GM23338 (cell line): ENCODE results near the gene GPR31. TPM values are rescaled to one million over a fixed set of nuclear protein-coding genes. Genes with fewer than 3 reads are reported as not detected.

Experiments
- ATAC-seq: fragments of 200-7000 bp; cut with Tn5 transposase; 3 replicates; pipeline ENCODE4 v1.9.1; 2020
- DNase-seq: peaks from one replicate; pipeline ENCODE4 v3.0.0-alpha.2; 2015; ENCODE audit warnings: low spot score
- H2AFZ ChIP-seq: fragments of 200-600 bp; sonication (generic); 2 replicates; pipeline ENCODE4 v1.8.0; 2016; ENCODE audit warnings: antibody characterized with exemption, mild to moderate bottlenecking, moderate library complexity
- H3F3A ChIP-seq: fragments of 200-600 bp; sonication (generic); replicated peaks from 2 replicates; pipeline ENCODE4 v1.8.0; 2017; ENCODE audit warnings: antibody characterized with exemption, mixed run types, low read depth
- H3K27ac ChIP-seq: fragments of 200-600 bp; sonication (generic); 2 replicates; pipeline ENCODE4 v1.6.1; 2016; ENCODE audit warnings: low read depth
- H3K27me3 ChIP-seq: fragments of 200-600 bp; sonication (generic); 2 replicates; pipeline ENCODE4 v1.8.0; 2016; ENCODE audit warnings: mild to moderate bottlenecking, mixed run types, moderate library complexity; ENCODE audit not compliant: insufficient read depth
- H3K36me3 ChIP-seq: fragments of 200-600 bp; sonication (generic); 2 replicates; pipeline ENCODE4 v1.8.0; 2016; ENCODE audit warnings: mild to moderate bottlenecking; ENCODE audit not compliant: insufficient read depth
- H3K4me1 ChIP-seq: fragments of 200-600 bp; sonication (generic); 2 replicates; pipeline ENCODE4 v1.8.0; 2016; ENCODE audit warnings: mild to moderate bottlenecking, moderate library complexity; ENCODE audit not compliant: insufficient read depth
- H3K4me2 ChIP-seq: fragments of 200-600 bp; sonication (generic); 2 replicates; pipeline ENCODE4 v1.7.1; 2017; ENCODE audit warnings: mixed run types
- H3K4me3 ChIP-seq: fragments of 200-600 bp; sonication (generic); 2 replicates; pipeline ENCODE4 v1.6.1; 2016; ENCODE audit warnings: mixed run types
- H3K79me2 ChIP-seq: fragments of 200-600 bp; sonication (generic); replicated peaks from 2 replicates; pipeline ENCODE4 v1.8.0; 2017; ENCODE audit warnings: mild to moderate bottlenecking; ENCODE audit not compliant: insufficient read depth
- H3K9me2 ChIP-seq: fragments of 200-600 bp; sonication (generic); 2 replicates; pipeline ENCODE4 v1.8.0; 2017; ENCODE audit not compliant: insufficient read depth
- H4K20me1 ChIP-seq: fragments of 200-600 bp; sonication (generic); replicated peaks from 2 replicates; pipeline ENCODE4 v1.8.0; 2017; ENCODE audit warnings: mild to moderate bottlenecking; ENCODE audit not compliant: insufficient read depth
- H3K27ac Mint-ChIP-seq: 2 replicates; pipeline ENCODE4 v1.8.0; 2020; ENCODE audit warnings: inconsistent platforms, mild to moderate bottlenecking, moderate library complexity, mixed read lengths
- H3K27me3 Mint-ChIP-seq: 3 replicates; pipeline ENCODE4 v1.8.0; 2022; ENCODE audit warnings: low read depth, mild to moderate bottlenecking, moderate library complexity, mixed read lengths, inconsistent platforms; ENCODE audit not compliant: insufficient read depth, poor library complexity
- H3K36me3 Mint-ChIP-seq: 3 replicates; pipeline ENCODE4 v1.8.0; 2021; ENCODE audit warnings: low read depth, mild to moderate bottlenecking, inconsistent platforms, moderate library complexity, mixed read lengths
- H3K4me1 Mint-ChIP-seq: 3 replicates; pipeline ENCODE4 v1.8.0; 2020; ENCODE audit warnings: mild to moderate bottlenecking, inconsistent platforms, mixed read lengths
- H3K4me3 Mint-ChIP-seq: 3 replicates; pipeline ENCODE4 v1.8.0; 2021; ENCODE audit warnings: moderate library complexity, mild to moderate bottlenecking, inconsistent platforms, mixed read lengths
- H3K9me3 Mint-ChIP-seq: 3 replicates; pipeline ENCODE4 v1.8.0; 2020; ENCODE audit warnings: moderate library complexity, mild to moderate bottlenecking, inconsistent platforms, mixed read lengths
- CREB1 ChIP-seq: fragments of 250-450 bp; sonication (Bioruptor Pico); IDR thresholded peaks from 2 replicates; pipeline ENCODE4 v1.5.0; 2020; ENCODE audit warnings: low read depth, mild to moderate bottlenecking, moderate library complexity
- CTCF ChIP-seq, 2 experiments: fragments of 200-600 bp in 1 of 2; sonication (generic) in 1 of 2; conservative IDR thresholded peaks; 2 replicates each; pipeline versions ENCODE4 v1.5.1 to v1.6.1; 2016 to 2017; ENCODE audit warnings: antibody characterized with exemption in 2 of 2, low read depth in 2 of 2, mild to moderate bottlenecking in 2 of 2, moderate library complexity in 1 of 2
- EZH2 ChIP-seq: fragments of 200-600 bp; sonication (generic); IDR thresholded peaks from one replicate; pipeline ENCODE4 v1.8.0; 2017; ENCODE audit warnings: antibody characterized with exemption, mild to moderate bottlenecking, low read depth; ENCODE audit not compliant: unreplicated experiment
- EZH2phosphoT487 ChIP-seq: fragments of 200-600 bp; sonication (generic); IDR thresholded peaks from one replicate; pipeline ENCODE4 v1.8.1; 2018; ENCODE audit warnings: antibody characterized with exemption; ENCODE audit not compliant: unreplicated experiment
- JUNB ChIP-seq: IDR thresholded peaks from one replicate; pipeline ENCODE4 v1.6.1; 2016; ENCODE audit warnings: antibody characterized with exemption; ENCODE audit not compliant: unreplicated experiment
- NANOG ChIP-seq: IDR thresholded peaks from 2 replicates; pipeline ENCODE4 v1.6.1; 2016; ENCODE audit warnings: antibody characterized with exemption, borderline replicate concordance
- ZNF462 ChIP-seq: fragments of 250-450 bp; sonication (Bioruptor Pico); IDR thresholded peaks from 2 replicates; pipeline ENCODE4 v1.5.0; 2020; ENCODE audit warnings: mild to moderate bottlenecking, moderate library complexity
- polyA plus RNA-seq: library from polyadenylated mRNA; unstranded; fragments of >200 nt; fragmentation: Nextera tagmentation; extraction: Ambion mirVana; gene quantifications from 2 replicates; pipeline ENCODE4 v1.2.1, GENCODE V29; 2016
- total RNA-seq: library from RNA; depleted of rRNA; stranded (reverse); fragments of >200 nt; shearing (Covaris generic); gene quantifications from 2 replicates; pipeline ENCODE4 v1.2.3, GENCODE V29; 2014
- TF ChIP-seq, protein P1 (sequence below): IDR thresholded peaks from one replicate; pipeline ENCODE4 v1.6.1; 2018; ENCODE audit warnings: antibody characterized with exemption; ENCODE audit not compliant: unreplicated experiment
- TF ChIP-seq, protein P2 (sequence below): IDR thresholded peaks from 2 replicates; pipeline ENCODE4 v1.6.1; 2016; ENCODE audit warnings: antibody characterized with exemption

The GPR31 gene
- total and polyA plus RNA-seq, 2 experiments from 2014 or later = not detected

DNA sequence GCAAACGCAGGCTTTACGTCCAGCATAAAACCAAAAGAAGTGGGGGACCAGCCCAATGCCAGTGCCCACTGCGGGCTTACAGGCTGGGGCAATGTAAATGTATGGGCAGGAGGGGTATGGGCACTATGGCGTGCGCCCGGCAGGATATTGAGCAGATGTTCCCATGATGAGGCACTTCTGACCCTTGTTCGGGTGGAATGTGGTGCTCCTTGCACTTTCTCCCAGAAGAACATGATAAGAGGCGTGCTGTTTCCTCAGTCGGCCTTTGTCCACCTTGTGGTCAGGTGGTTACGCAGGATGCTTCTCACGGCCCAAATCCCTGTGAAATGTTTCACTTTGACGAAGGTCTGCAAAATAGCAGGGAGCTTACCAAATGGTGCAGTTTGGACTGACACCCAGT lies 4.8 kb upstream of the GPR31 start:
- no peak overlapping the region for H3K4me3 Mint-ChIP-seq
- DNase-seq = peak; percentile 25
- peak overlapping the region; percentile 95 for H3K27ac Mint-ChIP-seq
- peak overlapping the region; percentile 96 for H3K27ac ChIP-seq
- H3K4me1 Mint-ChIP-seq = peaks cover 48% of the 10 kb centered on the region
- H3K79me2 ChIP-seq = no peaks in the 10 kb centered on the region
- peaks cover 15% of the 10 kb centered on the region; the same call in 2 of the 3 replicates for H3K36me3 Mint-ChIP-seq
- H3K27me3 Mint-ChIP-seq = peaks cover 14% of the 10 kb centered on the region
- H3K36me3 ChIP-seq = no peaks in the 10 kb centered on the region
- no peaks in the 10 kb centered on the region for H4K20me1 ChIP-seq
- peaks cover 37% of the 10 kb centered on the region for H3K9me2 ChIP-seq
- peak overlapping the region; percentile 22 for H3K4me2 ChIP-seq
- no peaks in the 10 kb centered on the region for H3K27me3 ChIP-seq
- H3F3A ChIP-seq = peaks cover 10% of the 10 kb centered on the region
- H2AFZ ChIP-seq = no peak overlapping the region
- ATAC-seq = no peak
- H3K4me1 ChIP-seq = peaks cover 32% of the 10 kb centered on the region
- no peak overlapping the region for H3K4me3 ChIP-seq
- peaks cover 5% of the 10 kb centered on the region; the same call in 1 of the 3 replicates for H3K9me3 Mint-ChIP-seq
- TF ChIP-seq EZH2phosphoT487 (no peak), CREB1 (no peak), JUNB (no peak), ZNF462 (CRISPR knock-in tag) (no peak), NANOG (no peak), CTCF (conservative IDR thresholded peaks at IDR 0.05; ENCODE audit: low read depth in 2 of 2) (no peak), EZH2 (no peak)
- TF ChIP-seq, protein P1, sequence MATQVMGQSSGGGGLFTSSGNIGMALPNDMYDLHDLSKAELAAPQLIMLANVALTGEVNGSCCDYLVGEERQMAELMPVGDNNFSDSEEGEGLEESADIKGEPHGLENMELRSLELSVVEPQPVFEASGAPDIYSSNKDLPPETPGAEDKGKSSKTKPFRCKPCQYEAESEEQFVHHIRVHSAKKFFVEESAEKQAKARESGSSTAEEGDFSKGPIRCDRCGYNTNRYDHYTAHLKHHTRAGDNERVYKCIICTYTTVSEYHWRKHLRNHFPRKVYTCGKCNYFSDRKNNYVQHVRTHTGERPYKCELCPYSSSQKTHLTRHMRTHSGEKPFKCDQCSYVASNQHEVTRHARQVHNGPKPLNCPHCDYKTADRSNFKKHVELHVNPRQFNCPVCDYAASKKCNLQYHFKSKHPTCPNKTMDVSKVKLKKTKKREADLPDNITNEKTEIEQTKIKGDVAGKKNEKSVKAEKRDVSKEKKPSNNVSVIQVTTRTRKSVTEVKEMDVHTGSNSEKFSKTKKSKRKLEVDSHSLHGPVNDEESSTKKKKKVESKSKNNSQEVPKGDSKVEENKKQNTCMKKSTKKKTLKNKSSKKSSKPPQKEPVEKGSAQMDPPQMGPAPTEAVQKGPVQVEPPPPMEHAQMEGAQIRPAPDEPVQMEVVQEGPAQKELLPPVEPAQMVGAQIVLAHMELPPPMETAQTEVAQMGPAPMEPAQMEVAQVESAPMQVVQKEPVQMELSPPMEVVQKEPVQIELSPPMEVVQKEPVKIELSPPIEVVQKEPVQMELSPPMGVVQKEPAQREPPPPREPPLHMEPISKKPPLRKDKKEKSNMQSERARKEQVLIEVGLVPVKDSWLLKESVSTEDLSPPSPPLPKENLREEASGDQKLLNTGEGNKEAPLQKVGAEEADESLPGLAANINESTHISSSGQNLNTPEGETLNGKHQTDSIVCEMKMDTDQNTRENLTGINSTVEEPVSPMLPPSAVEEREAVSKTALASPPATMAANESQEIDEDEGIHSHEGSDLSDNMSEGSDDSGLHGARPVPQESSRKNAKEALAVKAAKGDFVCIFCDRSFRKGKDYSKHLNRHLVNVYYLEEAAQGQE = no peak
- TF ChIP-seq, protein P2, sequence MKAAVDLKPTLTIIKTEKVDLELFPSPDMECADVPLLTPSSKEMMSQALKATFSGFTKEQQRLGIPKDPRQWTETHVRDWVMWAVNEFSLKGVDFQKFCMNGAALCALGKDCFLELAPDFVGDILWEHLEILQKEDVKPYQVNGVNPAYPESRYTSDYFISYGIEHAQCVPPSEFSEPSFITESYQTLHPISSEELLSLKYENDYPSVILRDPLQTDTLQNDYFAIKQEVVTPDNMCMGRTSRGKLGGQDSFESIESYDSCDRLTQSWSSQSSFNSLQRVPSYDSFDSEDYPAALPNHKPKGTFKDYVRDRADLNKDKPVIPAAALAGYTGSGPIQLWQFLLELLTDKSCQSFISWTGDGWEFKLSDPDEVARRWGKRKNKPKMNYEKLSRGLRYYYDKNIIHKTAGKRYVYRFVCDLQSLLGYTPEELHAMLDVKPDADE = no peak
